ENCODE measurements around the gene KRT81. TPM values are rescaled to one million over a fixed set of nuclear protein-coding genes. Genes with fewer than 3 reads are reported as not detected.
"Not testable (repeated sequence)": the region's sequence is repeated elsewhere in the genome, so short reads cannot be mapped to it uniquely, and the experiment has no call there.

Gene KRT81
- polyA plus RNA-seq, 4 donors, result not detected

DNA sequence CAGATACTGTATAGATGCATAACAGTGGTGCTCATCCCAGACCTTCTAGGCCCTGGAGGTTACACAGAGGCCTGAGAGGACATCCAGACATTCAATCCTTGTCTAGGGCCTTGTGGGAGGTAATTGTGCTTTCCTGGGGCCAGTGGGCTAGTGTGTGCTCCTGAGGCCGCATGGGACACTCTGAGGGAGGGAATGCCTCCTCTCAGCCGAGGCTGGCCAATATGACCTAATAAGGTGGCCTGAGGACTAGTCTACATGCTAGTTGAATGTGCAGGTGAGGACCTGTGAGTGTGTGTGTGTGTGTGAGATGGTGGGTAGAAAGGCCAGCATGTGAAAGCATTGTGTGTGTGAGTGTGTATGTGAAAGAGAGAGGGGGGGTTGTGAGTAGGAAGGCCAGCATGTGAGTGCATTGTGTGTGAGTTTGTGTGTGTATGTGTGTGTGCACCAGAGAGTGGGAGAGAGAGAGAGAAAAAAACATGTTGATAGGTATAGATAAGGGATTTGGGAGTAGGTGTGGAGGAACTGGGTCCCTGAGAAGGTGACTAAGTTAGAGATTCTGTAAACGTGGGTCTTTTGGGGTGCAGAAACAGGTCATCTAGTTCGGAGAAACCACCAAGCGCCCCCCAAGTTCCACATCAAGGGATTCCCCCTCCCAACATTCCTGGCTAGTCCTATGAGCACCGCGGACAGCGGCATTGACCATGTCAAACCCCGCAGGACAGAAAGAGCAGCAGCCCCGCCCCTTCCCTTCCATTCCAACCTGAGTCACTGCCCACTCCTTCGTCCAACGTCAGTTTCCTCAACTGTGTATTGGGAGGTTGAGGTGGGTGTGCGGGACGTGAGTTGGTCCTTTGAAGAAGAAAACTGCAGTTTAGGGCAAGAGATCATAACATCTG is 9.7 kb upstream of the KRT81 start:
- no peak for DNase-seq (ENCODE audit: low read depth in 4 of 4, low spot score in 3 of 4)

DNA sequence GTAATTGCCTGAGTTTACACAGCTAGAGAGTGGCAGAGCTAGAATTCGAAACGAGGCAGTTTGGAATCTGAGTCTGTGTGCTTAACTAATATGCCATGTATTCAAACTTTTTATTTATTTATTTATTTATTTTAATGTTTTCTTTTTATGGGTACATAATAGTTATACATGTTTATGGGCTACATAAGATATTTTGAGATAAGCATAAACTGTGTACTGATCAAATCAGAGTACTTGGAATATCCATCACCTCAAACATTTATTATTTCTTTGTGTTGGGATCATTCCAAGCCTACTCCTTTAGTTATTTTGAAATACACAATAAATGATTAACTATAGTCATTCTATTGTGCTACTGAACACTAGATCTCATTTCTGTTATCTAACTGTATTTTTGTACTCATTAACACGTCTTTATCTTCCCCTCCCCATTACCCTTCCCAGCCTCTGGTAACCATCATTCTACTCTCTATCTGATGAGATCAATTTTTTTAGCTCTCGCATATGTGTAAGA is 7.4 kb upstream of the KRT81 start:
- DNase-seq (ENCODE audit: low read depth in 4 of 4, low spot score in 3 of 4), result no peak

DNA sequence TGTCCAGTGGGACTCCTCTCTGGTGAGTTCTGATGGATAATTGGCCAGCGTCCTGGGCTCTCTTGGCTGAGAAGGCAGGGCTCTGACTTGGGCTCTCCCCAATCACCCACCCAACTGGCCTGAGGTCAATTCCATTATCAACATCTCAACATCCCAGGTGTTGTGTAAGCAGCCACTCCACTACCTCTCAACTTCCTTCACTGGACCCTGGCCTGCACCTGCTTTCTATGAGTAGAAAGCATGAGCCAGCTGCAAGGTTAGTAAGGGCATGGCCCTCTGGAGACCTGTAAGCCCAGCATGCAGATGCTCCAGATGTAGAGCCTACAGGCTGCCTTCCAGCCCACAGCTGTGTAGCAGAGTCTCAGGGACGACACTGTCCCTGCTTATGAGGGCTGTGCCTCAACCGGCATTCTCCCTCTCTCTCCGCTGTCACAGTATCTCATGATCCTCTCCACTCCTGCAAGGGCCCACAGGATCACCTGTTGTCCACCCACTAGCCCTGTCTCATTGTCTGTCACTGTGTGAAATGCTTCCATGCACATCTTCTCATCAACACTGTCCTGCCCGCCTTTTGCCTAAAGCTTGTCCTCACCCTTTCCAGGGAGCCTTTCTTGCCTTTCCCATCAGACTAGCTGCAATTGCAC is 5.4 kb upstream of the KRT81 start:
- no peak for DNase-seq (ENCODE audit: low read depth in 4 of 4, low spot score in 3 of 4)

DNA sequence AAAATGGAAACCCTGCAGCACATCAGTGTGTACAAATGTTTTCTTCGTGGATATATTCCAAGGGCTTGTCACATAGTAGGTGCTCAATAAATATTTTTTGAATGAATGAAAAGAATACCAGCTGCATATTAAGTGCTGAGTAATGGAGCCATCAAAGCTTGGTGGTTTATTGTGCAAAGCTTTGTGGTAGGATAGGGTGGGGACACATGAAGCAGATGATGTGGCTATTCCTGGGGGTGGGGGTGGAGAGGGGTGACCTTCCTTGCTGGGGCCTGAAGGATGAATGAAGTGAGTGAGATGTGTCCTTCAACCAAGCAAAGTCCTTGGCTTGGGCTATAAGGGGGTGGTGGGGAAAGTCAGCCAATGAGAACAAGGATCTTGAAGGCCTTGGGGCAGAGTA is 4.3 kb upstream of the KRT81 start:
- DNase-seq (ENCODE audit: low read depth in 4 of 4, low spot score in 3 of 4), result no peak

DNA sequence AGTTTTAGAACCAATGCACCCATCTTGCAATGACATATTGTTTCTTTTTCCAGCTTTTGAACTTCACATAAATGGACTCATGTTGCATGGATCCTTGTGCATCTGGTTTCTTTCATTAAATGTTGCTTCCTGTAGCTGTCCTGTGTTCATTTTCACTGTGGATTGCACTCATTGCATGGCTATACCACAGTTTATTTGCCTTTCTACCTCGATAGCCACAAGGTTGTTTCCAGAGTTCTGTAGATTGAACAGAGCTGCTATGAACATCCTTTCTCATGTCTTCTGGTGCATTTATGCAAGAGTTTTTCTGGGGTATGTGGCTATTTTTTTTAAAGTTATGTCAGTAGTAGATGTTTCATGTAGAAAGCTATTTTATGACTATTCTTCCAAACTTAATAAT is 3.5 kb upstream of the KRT81 start:
- DNase-seq (ENCODE audit: low read depth in 4 of 4, low spot score in 3 of 4), result no peak

DNA sequence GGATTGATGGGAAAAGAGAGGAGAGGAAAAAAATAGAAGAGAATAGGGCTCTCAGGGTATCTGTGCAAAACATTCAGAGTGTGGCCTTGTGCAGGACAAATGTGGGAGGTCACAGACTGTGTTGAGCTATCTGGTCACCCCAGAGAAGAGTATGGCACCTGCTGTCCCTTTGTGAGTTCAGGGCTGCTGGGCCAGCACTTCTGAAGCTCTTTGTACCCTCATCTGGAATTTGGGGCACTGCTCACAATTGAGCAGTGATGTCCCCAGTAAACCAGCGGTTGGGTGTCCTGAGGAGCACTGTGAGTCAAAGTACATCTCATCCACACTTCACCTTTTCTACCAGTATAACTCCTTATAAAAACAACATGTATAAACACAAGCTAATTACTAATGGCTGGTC is 2.6 kb upstream of the KRT81 start:
- no peak for DNase-seq (ENCODE audit: low read depth in 4 of 4, low spot score in 3 of 4)

DNA sequence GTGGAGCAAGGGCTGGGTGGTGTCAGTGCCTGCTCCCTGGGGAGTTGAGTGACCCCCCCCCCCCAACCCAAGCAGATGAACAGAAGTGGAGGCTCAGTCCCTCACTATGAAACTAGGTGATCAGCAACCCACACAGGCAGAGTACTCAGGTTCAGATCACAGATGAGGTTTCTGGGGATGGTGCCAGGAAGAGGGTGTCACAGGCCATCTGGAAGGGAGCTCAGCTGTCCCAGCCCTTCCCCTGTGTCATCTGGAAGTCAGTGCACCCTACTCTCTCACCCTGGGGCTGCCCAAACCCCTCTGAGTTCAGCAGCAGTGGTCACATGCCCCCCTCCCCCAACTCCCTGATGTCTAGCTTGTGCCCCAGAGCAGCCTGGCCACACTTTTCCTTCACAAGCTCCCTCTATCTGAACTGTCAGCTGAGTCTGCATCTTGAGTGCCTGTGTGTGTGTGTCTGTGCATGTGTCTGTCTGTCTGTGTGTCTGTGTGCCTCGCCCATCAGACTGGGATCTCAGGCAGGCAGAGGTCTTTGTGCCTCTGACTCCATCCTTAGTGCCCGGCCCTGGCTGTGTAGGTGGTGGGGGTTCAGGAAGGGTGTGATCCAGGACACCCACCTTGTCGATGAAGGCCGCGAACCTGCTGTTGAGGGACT is 725 bp downstream of the KRT81 start:
- not testable (repeated sequence) for DNase-seq (ENCODE audit: low read depth in 4 of 4, low spot score in 3 of 4)

DNA sequence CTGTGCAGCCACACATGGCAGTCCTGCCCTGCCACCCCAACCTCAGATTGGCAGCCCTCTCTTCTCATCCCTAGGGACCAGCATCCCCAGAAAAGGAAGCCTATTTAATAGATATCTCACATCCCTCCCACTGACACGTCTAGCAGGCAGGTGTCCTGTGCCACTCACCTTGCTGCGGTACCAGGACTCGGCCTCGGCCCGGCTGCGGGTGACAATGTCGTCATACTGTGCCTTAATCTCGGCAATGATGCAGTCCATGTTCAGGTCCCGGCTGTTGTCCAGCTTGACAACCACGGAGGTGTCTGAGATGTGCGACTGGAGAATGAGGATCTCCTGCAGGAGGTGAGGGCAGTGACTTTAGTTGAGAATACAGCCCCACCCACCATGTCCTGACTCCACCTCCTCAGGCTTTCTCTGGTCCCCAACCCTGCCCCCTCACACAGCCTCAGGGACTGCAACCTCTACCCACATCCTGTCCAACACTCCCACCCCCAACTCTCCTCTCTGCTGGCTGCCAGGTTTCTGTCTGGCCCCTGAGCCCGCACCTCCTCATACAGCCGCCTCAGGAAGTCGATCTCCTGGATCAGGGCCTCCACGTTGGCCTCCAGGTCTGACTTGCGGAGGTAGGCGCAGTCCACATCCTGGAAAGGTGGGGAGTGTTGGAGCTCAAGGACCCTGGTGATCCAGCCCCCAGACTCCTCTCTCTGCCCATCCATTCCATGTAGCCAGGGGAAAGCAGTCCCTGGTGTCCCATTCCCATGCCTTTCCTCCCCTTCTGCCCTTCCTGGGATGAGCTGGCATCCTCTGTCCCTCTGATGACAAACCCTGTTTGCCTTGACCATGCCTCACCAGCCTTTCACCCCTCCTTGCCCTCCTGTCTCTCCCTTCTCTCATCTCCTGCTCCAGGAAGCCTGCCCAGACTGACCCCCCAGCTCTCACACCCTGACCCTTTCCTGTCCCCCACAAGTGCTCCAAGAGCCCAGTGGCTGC is 3.2 kb downstream of the KRT81 start:
- not testable (repeated sequence) for DNase-seq (ENCODE audit: low read depth in 4 of 4, low spot score in 3 of 4)

DNA sequence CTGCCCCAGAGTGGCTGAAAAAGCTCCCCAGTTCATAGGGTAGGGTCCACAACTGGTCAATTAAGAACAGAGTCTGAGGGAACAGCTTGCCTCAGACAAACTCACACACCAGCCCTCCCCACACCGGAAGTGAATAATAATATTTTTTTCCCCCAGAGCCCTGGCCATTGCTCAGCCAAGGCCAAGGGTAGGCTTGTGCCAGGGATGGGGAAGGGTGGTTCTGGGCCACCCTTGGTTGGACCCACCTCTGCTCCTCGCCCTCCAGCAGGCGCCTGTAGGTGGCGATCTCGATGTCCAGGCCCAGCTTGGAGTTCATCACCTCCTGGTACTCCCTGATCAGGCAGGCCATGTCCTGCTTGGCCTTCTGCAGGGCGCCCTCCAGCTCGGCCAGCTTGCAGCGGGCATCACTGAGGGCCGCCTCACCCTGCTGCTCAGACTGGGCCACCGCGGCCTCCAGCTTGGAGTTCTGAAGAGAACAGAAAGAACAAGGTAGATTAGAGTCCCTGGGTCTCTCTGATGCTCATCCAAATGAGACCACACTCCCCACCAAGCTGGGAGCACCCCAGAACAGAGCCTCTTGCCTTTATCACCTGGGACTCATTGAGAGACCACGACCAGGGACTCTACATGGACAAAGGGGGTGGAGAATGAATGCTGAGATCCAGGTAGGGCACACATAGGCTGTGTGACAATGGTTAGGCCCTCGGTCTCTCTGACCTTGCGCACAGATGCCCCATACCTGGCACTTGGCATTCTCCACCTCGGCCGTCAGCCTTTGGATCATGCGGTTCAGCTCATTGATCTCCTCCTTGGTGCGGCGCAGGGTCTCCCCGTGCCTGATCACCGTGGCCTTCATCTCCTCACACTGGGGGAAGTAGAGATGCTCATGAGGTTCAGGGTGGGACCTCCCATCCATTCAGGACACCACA is 4.2 kb downstream of the KRT81 start:
- not testable (repeated sequence) for DNase-seq (ENCODE audit: low read depth in 4 of 4, low spot score in 3 of 4)

DNA sequence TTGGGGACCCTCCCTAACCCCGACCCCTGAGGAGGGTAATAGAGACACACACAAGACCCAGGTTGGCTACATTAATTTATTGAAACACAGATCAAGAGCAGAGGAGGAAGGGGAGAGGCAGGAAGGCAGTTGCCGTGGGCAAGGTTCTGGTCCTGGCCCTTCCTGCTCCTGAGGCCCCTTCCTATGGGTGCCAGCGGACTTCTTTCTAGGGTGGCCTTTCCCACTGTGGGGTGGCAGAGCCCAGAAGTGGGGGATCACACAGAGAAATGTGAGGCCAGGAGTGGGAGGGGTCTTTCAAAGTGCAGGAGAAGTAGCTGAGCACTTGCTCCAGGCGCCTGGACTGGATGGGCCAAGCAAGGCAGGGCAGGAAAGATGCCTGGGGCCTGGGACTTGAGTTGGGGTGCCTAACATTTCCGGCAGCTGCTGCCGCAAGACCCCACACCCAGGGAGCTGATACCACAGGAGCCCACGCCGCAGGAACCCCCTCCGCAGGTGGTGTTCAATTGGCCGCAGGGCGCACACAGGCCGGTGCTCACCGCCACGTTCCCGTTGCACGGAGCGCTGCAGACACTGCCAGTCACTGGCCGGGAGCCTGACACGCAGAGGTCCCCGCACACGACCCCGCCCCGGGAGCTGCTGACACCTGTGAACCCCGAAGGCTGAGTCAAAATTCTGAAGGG is 5.3 kb downstream of the KRT81 start:
- no peak for DNase-seq (ENCODE audit: low read depth in 4 of 4, low spot score in 3 of 4)

DNA sequence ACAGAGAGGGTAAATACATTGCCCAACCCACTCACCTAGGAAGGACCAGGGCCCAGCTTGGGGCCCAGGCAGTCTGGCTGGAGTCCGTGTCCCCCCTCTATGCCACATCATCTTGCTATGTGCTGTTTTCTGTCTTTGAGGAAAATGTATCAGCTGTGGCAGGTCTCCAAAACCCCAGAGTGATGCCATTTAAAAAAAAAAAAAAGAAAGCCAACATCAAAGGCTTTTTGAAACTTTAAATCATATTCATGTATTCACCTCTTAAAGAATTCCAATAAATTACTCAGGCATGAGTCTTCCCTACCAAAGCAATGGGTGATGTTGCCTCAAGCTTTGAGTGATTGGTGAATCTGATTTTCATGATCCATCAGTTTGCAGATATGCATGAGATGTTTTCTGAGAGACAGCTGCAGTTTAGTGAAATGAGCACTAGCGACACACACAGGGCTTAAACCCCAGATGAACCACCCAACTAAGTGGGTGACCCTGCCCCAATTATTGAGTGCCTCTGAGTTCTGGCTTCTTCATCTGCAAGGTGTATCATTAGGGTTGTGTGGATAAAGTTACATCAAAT is 6.1 kb downstream of the KRT81 start:
- no peak for DNase-seq (ENCODE audit: low read depth in 4 of 4, low spot score in 3 of 4)

DNA sequence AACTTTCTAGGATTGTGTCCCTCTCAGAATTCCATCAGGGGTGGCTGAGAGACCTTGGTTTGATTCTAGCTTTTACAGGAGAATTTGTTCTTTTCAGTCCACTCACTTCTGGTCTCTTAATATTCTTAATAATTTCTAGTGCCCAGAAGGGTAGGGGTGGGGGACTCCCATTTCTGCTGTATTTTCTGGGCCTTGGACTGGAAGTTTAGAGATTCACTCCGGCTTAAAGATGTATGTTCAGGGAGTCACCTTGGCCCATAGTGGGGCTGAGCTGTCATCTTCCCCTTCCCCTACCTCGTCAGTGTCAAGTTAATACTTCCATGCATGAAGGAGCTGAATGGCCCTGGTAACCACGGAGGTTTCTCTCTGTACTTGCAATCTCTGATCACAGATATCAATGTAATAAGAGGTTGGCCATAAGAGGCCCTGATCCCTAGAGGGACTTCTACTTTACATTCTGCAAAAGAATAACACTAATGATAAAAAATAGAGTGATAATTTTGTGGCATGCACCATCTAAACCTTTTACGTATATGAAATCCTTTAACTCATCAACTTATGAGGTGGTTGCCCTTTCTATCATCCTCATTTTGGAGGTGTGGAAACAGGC is 6.7 kb downstream of the KRT81 start:
- no peak for DNase-seq (ENCODE audit: low read depth in 4 of 4, low spot score in 3 of 4)

DNA sequence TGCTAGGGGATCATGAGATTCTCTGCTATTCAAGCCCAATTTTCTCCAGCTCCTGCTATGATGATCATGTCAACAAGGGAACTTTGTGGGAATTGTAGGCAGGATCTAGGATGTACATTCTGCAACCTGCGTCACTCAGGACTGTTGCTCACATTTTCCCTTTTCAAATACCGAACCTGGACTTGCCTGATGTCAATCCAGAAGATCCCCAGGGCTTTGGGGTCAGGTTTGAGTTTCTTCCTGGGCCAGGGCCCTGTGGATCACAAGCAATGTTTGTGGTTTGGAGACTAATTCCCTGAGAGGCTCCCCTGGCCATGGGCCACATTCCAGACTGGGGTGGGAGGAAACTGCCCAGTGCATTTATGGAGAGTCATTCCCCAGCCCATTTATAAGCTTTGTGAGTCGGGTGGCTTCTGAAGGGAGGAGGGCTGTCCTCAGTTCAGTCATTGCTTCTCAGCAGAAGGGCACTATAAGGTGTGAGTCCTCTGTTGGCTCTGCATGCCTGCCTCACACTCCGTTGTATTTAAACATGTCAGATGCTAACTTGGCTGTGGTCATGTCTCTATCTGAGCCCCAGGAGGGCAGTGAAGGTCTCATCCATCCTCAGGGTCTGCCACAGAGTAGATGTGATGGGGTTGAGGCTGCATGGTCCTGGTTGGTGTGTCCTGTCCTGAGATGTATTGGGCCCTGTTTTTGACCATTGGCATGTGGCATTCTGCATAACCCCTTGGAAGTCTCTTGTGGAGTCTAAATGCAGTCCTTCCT is 10.4 kb downstream of the KRT81 start:
- no peak for DNase-seq (ENCODE audit: low read depth in 4 of 4, low spot score in 3 of 4)

DNA sequence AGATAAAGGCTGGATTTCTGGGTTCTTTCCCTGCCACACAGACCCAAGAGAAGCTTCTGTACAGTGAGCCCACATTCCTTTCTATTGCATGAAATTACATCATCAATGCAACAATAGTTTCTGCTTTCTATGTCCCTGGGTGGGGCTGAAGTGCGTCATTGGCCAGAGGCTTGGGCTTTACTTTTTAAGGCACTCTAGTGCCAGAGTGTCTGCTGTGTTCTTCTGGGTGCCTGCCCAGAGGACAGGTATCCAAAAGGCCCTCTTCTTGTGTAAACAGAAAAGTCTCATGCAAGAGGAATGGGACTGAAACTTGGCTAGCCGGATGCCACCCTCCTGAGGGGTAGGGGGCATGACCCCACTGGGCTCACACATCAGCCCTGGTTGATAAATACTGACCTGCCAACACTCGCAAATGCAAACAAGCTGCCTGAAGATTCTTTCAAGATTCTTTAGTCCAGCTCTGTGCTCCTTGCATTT is 11.0 kb downstream of the KRT81 start:
- DNase-seq (ENCODE audit: low read depth in 4 of 4, low spot score in 3 of 4), result no peak

DNA sequence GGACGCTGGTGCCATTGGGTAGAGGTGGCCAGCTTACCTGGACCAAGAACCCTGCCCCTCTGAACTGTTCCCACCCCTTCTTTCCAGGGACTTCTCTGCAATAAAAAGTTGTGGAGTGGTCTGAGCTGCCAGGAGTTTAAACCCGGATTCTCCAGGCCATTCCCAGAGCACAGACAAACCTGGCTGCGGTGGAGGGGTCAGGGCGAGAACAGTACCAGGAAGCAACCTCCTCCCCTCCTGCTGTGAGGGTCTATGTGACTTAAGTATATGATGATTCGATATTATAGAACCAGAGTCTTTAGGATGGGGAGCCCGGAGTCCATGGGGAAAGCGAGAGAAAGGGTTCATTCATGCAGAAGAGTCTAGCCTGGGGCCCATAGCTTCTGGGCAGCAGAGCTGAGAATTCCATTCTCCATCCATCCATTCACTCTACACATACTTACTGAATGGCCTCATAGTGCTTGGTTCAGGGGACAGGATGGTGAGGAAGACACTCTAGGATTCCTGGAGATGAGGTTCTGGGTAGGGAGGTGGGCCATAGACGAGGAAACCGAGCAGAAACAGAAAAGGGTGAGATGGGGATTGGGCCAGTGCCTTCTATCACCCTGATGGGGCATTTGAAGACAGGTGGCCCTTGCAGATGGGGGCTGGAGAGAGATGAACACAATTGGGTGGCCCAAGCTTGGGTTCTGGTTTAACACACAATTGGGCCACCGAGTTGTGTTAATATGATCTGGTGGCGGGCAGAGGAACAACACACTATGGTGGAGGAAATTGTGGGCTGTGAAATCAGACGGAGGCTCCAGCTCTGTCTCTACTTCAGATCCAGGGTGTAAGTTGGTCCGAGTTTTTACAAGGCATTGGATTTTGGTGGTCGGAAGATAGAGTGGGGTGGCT is 11.7 kb downstream of the KRT81 start:
- DNase-seq (ENCODE audit: low read depth in 4 of 4, low spot score in 3 of 4), result no peak
